Measurements from ENCODE around the gene SERINC3.
"Not testable (repeated sequence)": the region's sequence is repeated elsewhere in the genome, so short reads cannot be mapped to it uniquely, and the experiment has no call there.

The SERINC3 gene

GRCh38 chr20:44495257-44495656 lies 26.6 kb downstream of the SERINC3 start:
- H3K4me3 ChIP-seq (ENCODE audit: low read depth, low read length), result no peak overlapping the region

- no peak overlapping the region for H3K4me3 ChIP-seq (ENCODE audit: low read depth, low read length)
Measured at GRCh38 chr20:44494681-44495080, 27.2 kb downstream of the SERINC3 start.

- no peak overlapping the region for H3K4me3 ChIP-seq (ENCODE audit: low read depth, low read length)
Measured at GRCh38 chr20:44494266-44494665, 27.6 kb downstream of the SERINC3 start.

- no peak overlapping the region for H3K4me3 ChIP-seq (ENCODE audit: low read depth, low read length)
Measured at GRCh38 chr20:44491635-44492395, 30.1 kb downstream of the SERINC3 start.

GRCh38 chr20:44489931-44490330 lies 31.9 kb downstream of the SERINC3 start:
- no peak overlapping the region for H3K4me3 ChIP-seq (ENCODE audit: low read depth, low read length)

- no peak overlapping the region for H3K4me3 ChIP-seq (ENCODE audit: low read depth, low read length)
Measured at GRCh38 chr20:44489223-44489622, 32.6 kb downstream of the SERINC3 start.

- no peak overlapping the region for H3K4me3 ChIP-seq (ENCODE audit: low read depth, low read length)
Measured at GRCh38 chr20:44488551-44488950, 33.3 kb downstream of the SERINC3 start.

- H3K4me3 ChIP-seq (ENCODE audit: low read depth, low read length), result no peak overlapping the region
Measured at GRCh38 chr20:44485830-44486198, 36.1 kb downstream of the SERINC3 start.

GRCh38 chr20:44485078-44485829 lies 36.6 kb downstream of the SERINC3 start:
- no peak overlapping the region for H3K4me3 ChIP-seq (ENCODE audit: low read depth, low read length)

GRCh38 chr20:44483112-44483511 lies 38.8 kb downstream of the SERINC3 start:
- H3K4me3 ChIP-seq (ENCODE audit: low read depth, low read length), result no peak overlapping the region

- H3K4me3 ChIP-seq (ENCODE audit: low read depth, low read length), result no peak overlapping the region
Measured at GRCh38 chr20:44481719-44482416, 40.0 kb downstream of the SERINC3 start.

GRCh38 chr20:44480097-44480496 lies 41.8 kb downstream of the SERINC3 start:
- H3K4me3 ChIP-seq (ENCODE audit: low read depth, low read length), result no peak overlapping the region

GRCh38 chr20:44479643-44480042 lies 42.2 kb downstream of the SERINC3 start:
- no peak overlapping the region for H3K4me3 ChIP-seq (ENCODE audit: low read depth, low read length)

- H3K4me3 ChIP-seq (ENCODE audit: low read depth, low read length), result no peak overlapping the region
Measured at GRCh38 chr20:44478206-44478605, 43.7 kb downstream of the SERINC3 start.

GRCh38 chr20:44477151-44477550 lies 44.7 kb downstream of the SERINC3 start:
- no peak overlapping the region for H3K4me3 ChIP-seq (ENCODE audit: low read depth, low read length)

GRCh38 chr20:44475694-44476560 lies 45.9 kb downstream of the SERINC3 start, which contains the start of gene TTPAL:
TSS of gene TTPAL (plus strand) at chr20:44475874. CDS start at chr20:44480000, 4,126 bp downstream.
- H3K4me3 ChIP-seq (ENCODE audit: low read depth, low read length), result peak within 1 kb of the TSS; percentile 88

- peak overlapping the region; percentile 88 for H3K4me3 ChIP-seq (ENCODE audit: low read depth, low read length)
Measured at GRCh38 chr20:44475372-44475693, 46.5 kb downstream of the SERINC3 start.

- not testable (repeated sequence) for H3K4me3 ChIP-seq (ENCODE audit: low read depth, low read length)
Measured at GRCh38 chr20:44472283-44472682, 49.6 kb downstream of the SERINC3 start.

- no peak overlapping the region for H3K4me3 ChIP-seq (ENCODE audit: low read depth, low read length)
Measured at GRCh38 chr20:44471481-44471882, 50.4 kb downstream of the SERINC3 start.

- no peak overlapping the region for H3K4me3 ChIP-seq (ENCODE audit: low read depth, low read length)
Measured at GRCh38 chr20:44470327-44470726, 51.5 kb downstream of the SERINC3 start.
